Panc1 (cell line): Measurements from ENCODE around the gene PHACTR4. TPM values are rescaled to one million over a fixed set of nuclear protein-coding genes. Genes with fewer than 3 reads are reported as not detected.
A peak's percentile ranks its signal among the peaks of the same experiment; 100 is the strongest.
"Not testable (repeated sequence)": the region's sequence is repeated elsewhere in the genome, so short reads cannot be mapped to it uniquely, and the experiment has no call there.

Experiments used
- ATAC-seq: fragments of 200-7000 bp; cut with Tn5 transposase; 2 replicates; pipeline ENCODE4 v1.9.1; 2020; ENCODE audit warnings: mild to moderate bottlenecking, moderate library complexity
- BruUV-seq: library from RNA; stranded (reverse); fragments of 400-500 nt; replicated peaks from 2 replicates; lab custom pipeline; 2021; lab: Mats Ljungman, UMichigan
- CTCF ChIA-PET: fragments of 300-600 bp; sonication (Branson Sonifier 250); formaldehyde crosslinking; loops from one replicate; lab custom pipeline; 2022; ENCODE audit warnings: antibody characterized with exemption; lab: Charles Lee
- POLR2A ChIA-PET: fragments of 300-600 bp; sonication (Branson Sonifier 250); formaldehyde crosslinking; loops from one replicate; lab custom pipeline; 2022; ENCODE audit warnings: antibody characterized with exemption; lab: Charles Lee
- DNase-seq: peaks from one replicate; pipeline ENCODE4 v3.0.0-alpha.2; 2010; ENCODE audit warnings: low read depth, low spot score
- H3K27ac ChIP-seq: 2 replicates; pipeline ENCODE4 v1.5.1; 2011; ENCODE audit warnings: mild to moderate bottlenecking, low read length, inconsistent platforms
- H3K27me3 ChIP-seq: fragments of 200-500 bp; sonication (Bioruptor generic); 2 replicates; pipeline ENCODE4 v1.6.0; 2014; ENCODE audit warnings: low read length, inconsistent platforms; ENCODE audit not compliant: control insufficient read depth, insufficient read depth
- H3K36me3 ChIP-seq: fragments of 200-500 bp; sonication (Bioruptor generic); 2 replicates; pipeline ENCODE4 v1.5.1; 2014; ENCODE audit warnings: inconsistent platforms, mild to moderate bottlenecking, low read length, moderate library complexity; ENCODE audit not compliant: control insufficient read depth, insufficient read depth
- H3K4me1 ChIP-seq: 2 replicates; pipeline ENCODE4 v1.5.1; 2011; ENCODE audit warnings: inconsistent platforms, mild to moderate bottlenecking, low read length, moderate library complexity; ENCODE audit not compliant: control insufficient read depth, insufficient read depth
- H3K4me3 ChIP-seq, 2 experiments: 2 replicates each; pipeline ENCODE4 v1.5.1; 2011 to 2012; ENCODE audit warnings: low read depth in 2 of 2, low read length in 2 of 2, mild to moderate bottlenecking in 2 of 2, inconsistent platforms in 1 of 2, moderate library complexity in 1 of 2
- H3K9me3 ChIP-seq: fragments of 200-500 bp; sonication (Bioruptor generic); 2 replicates; pipeline ENCODE4 v1.5.1; 2014; ENCODE audit warnings: low read depth, mild to moderate bottlenecking, inconsistent platforms, low read length, moderate library complexity; ENCODE audit not compliant: control insufficient read depth, insufficient read depth
- CTCF ChIP-seq: fragments of 450-650 bp; IDR thresholded peaks from 2 replicates; pipeline ENCODE4 v1.5.1; 2017; ENCODE audit warnings: mild to moderate bottlenecking
- POLR2AphosphoS5 ChIP-seq: IDR thresholded peaks from 2 replicates; pipeline ENCODE4 v1.6.1; 2012; ENCODE audit warnings: mild to moderate bottlenecking, low read depth, low read length, moderate library complexity
- REST ChIP-seq, 2 experiments: IDR thresholded peaks; 2 replicates each; pipeline ENCODE4 v1.6.1; 2011 to 2012; ENCODE audit warnings: low read depth in 2 of 2, control low read depth in 1 of 2, low read length in 1 of 2, mild to moderate bottlenecking in 1 of 2, moderate library complexity in 1 of 2; ENCODE audit not compliant: insufficient read depth in 1 of 2
- SIN3A ChIP-seq: IDR thresholded peaks from 2 replicates; pipeline ENCODE4 v1.6.1; 2012; ENCODE audit warnings: low read depth, mild to moderate bottlenecking, low read length, moderate library complexity, borderline replicate concordance; ENCODE audit not compliant: insufficient read depth
- TCF7L2 ChIP-seq: IDR thresholded peaks from 2 replicates; pipeline ENCODE4 v1.6.1; 2011; ENCODE audit warnings: mild to moderate bottlenecking, low read depth, low read length, inconsistent platforms
- in situ Hi-C: cut with HindIII; loops from 2 replicates; pipeline ENCODE4 v1.10.0; 2016; ENCODE audit warnings: low sequenced_read_pairs, low pct_unique_long_range_greater_than_20kb
- intact Hi-C: fragments of 100-400 bp; cut with micrococcal nuclease; formaldehyde crosslinking; loops from one replicate; pipeline ENCODE4 v1.10.0; 2022; ENCODE audit not compliant: unreplicated experiment
- total RNA-seq: library from RNA; stranded (reverse); gene quantifications from one replicate; pipeline ENCODE4 v1.2.1, GENCODE V29; 2021; ENCODE audit not compliant: unreplicated experiment

PHACTR4 gene
- total RNA-seq, 1 experiment from 2014 or later = 63.4 TPM

- Histone ChIP-seq H3K36me3 (no peaks in the 10 kb centered on the region; the same call in 1 of the 2 replicates), H3K27me3 (no peaks in the 10 kb centered on the region), H3K9me3 (no peaks in the 10 kb centered on the region), H3K4me3 (no peak overlapping the region), H3K4me1 (no peaks in the 10 kb centered on the region), H3K27ac (no peak overlapping the region)
- ChIA-PET CTCF (no interaction called here), POLR2A (interaction anchor here (0.7 kb wide), 1 partner anchor 9 kb away, joined by 7 read pairs; no protein-coding TSS in a partner anchor)
- DNase-seq (no peak), ATAC-seq (no peak)
- no peak for TF ChIP-seq SIN3A
- no peak for TF ChIP-seq TCF7L2
- TF ChIP-seq POLR2AphosphoS5 = no peak
- no peak for TF ChIP-seq CTCF
- TF ChIP-seq REST (IDR thresholded peaks at IDR 0.05; ENCODE audit: insufficient read depth in 1 of 2, low read depth in 2 of 2, low read length in 1 of 2) = no peak
- intact Hi-C loops (no loop called here), in situ Hi-C loops (no loop called here)
- BruUV-seq = no TSS peak
These were observed 171.1 kb downstream of the PHACTR4 start for GRCh38 chr1:28540651-28541050.

GRCh38 chr1:28541414-28542015 is 172.0 kb downstream of the PHACTR4 start:
- H3K9me3 ChIP-seq, H3K27ac ChIP-seq, H3K4me3 ChIP-seq, intact Hi-C loops, H3K4me1 ChIP-seq, in situ Hi-C loops, DNase-seq, CTCF ChIA-PET, ATAC-seq, H3K27me3 ChIP-seq, H3K36me3 ChIP-seq, BruUV-seq: not testable (repeated sequence)
- 0 out of 2 replicates have a peak, but pooled peaks have one; percentile 30 for TF ChIP-seq POLR2AphosphoS5
- POLR2A ChIA-PET = interaction anchor here (0.6 to 0.9 kb wide), 5 partner anchors 8 to 341 kb away, joined by 3 to 17 read pairs (median 6); no protein-coding TSS in a partner anchor

- Histone ChIP-seq H3K27me3 (no peaks in the 10 kb centered on the region), H3K4me1 (no peaks in the 10 kb centered on the region), H3K9me3 (no peaks in the 10 kb centered on the region), H3K4me3 (no peak overlapping the region), H3K27ac (no peak overlapping the region), H3K36me3 (no peaks in the 10 kb centered on the region)
- DNase-seq (no peak), ATAC-seq (no peak)
- intact Hi-C loops (no loop called here), in situ Hi-C loops (no loop called here)
- ChIA-PET POLR2A (no interaction called here), CTCF (no interaction called here)
- no peak for TF ChIP-seq SIN3A
- no peak for TF ChIP-seq POLR2AphosphoS5
- TF ChIP-seq CTCF = no peak
- no peak for TF ChIP-seq REST (IDR thresholded peaks at IDR 0.05; ENCODE audit: insufficient read depth in 1 of 2, low read depth in 2 of 2, low read length in 1 of 2)
- TF ChIP-seq TCF7L2 = no peak
- no TSS peak for BruUV-seq
These were observed 175.7 kb downstream of the PHACTR4 start for GRCh38 chr1:28545246-28545628.
